Fibroblast of skin of back (primary cell): ENCODE data around the gene FOXP1.

Experiments used
- DNase-seq: peaks from one replicate; pipeline ENCODE4 v3.0.0-alpha.2; 2013

FOXP1 gene

DNA sequence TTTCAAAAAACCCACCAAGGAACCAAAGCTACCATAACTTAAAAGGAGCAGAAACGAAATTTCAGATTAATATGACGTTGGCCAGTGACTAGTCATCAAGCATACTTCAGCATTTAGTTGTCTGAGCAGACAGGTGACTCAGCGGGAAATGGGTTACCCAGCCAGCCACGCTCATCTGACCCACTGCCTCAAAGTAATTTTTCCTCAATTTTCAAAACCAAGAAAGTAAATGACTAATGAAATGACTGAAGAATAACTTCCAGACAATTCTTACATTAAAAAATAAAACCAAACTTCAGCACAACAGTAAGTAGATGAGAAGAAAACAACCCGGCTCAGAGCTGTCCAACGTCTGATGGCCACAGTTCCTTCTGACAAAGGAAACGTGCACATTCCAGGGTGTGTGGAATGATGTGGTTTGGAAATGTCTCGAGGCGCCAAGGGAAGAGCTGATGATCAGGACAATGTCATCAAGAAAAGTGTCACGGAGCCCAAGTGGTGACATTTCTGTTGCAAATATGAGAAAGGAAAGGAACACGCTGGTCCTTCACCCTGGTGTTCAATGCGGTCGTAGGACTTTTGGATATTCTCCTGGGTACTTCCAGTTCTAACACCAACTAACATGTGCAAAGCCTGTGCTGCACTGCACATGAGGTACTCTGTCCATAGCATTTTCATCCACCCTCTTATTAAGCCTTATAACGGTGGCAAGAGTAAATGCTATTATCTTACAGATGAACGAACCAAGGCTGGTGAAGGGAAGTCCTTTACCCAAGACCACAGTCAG lies 79.1 kb downstream of the FOXP1 start:
- peak; percentile 98 for DNase-seq

DNA sequence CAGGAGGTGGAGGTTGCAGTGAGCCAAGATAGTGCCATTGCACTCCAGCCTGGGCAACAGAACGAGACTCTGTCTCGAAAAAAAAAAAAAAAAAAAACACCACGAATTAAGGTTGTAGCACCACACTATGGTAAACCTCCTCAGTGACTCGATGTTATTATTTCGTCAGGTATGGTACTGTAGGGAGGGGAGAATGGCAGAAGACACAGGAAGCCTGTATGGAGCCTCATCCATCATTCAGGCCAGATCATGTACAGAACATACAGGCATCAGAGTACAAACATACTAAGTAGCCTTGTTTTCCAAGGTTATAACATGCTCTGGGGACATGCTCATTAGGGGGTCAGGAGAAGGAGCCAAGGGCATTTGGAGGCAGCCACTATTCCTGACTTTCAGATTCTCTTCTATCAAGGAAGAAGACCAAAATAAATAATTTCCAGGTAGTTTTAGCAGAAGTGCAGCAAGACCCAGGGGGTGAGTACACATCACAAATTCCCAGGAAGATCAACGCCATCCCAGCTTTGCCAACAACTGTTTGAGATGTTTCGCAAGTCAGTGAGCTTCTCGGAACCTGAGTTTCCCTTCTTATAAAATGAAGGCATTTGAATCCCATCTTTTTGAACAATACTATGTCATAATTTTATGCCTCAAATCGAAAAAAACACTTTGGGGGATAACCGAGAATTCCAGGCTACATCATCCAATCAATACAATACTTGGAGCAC lies 79.8 kb downstream of the FOXP1 start:
- no peak for DNase-seq

DNA sequence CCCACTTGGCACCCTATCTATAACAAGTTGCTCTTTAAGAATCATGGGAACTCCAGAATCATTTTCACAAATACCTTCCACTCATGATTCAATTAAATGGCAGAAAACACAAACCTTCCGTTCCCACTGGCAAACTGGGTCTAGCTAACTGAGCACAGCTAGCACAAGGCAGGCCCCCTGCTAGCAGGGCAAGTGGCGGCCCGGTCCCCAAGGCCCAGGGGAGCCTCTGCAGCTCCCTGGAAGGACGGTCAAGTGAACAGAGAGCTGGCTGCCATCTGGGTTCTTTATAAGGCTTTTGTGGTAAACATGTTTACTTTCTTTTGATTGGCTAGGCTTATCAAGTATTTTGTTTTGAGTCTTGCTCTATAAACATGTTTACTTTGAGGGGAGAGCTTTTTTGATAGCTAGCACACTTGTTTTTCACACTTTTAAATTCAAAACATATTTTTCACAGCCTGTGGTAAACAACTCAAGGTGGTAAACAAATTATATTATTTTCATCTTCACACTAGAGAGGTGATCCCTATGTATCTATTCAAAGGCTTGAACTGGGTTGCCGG lies 81.4 kb downstream of the FOXP1 start:
- no peak for DNase-seq

DNA sequence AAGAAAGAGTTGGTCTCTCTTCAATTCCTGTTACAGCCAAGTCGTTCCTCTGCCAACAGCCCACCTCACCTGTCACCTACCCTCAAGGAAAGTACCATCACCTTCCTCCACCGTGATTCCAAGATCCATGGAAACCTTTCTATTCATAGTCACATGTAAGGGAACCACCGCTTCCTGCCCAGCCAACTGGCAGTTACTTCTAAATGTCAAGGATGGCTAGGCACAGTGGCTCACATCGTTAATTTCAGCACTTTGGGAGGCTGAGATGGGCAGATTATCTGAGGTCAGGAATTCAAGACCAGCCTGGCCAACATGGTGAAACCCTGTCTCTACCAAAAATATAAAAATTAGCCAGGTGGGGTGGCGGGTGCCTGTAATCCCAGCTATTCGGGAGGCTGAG lies 82.8 kb downstream of the FOXP1 start:
- DNase-seq = no peak

DNA sequence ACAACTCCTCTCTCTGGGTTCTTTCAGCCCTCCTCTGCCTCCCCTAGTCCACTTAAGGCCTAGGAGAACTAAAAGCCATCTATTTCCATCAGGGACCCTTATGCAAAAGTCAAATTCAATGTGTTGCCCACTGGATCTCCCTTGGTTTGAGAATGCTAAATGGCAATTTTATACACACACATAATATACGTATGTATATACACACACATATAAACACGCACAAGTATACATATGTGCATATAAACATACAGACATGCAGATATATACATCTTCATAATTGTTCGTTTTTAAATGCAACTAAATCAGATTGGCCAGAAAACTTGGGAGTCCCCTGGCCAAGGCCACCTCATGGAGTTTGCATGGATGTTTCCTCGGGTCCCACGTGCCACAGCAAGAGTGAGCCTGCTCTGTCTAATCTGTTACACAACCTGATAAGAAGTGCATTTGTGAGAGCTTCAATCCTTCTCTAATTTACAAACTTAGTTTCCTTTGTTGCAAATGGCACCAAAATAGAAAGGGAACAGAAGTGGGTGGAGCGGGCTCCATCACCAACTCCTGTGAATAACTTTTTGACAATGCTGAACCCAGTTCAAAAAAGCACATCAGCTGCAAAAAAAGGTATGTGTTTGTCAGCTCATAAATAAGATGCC lies 84.2 kb downstream of the FOXP1 start:
- DNase-seq = no peak

DNA sequence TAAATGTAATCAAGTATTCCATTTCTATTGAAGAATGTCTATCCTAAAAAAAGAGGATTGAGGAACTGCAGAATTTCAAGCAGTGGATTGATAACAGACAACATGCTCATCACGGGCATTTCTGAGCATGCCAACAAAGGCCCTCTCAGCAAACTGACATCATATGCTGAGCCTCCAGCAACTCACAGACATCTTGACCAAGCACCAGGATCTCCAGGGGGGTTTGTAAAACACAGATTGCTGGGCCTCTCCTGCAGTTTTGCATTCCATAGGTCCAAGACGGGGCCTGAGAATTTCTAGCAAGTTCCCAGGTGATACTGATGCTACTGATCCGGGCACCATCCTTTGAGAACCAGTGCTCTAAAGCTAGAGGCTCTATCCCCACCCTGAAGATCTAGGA lies 85.0 kb downstream of the FOXP1 start:
- DNase-seq = peak; percentile 48

DNA sequence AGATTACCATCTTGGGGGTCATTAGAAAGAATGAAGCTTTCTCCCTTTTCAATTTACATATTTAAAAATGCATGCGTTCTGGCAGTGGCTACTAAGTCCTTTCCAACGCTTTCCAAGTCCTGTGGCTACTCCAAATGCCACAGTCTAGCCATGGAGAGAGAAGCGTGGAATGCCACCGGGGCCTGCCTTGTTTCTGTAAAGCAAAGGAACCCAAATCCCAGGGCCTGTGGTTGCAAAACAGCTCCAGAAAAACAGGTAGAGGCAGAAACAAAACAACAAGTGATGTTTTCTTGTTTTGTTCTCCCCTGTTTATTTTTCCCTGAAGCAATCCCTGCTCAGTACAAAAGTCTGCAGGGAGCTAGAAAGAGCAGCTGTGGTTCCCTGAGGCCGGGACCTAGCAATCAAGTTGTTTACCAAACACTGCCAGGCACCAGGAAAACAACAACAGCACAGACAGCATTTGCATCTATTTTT lies 85.5 kb downstream of the FOXP1 start:
- no peak for DNase-seq

DNA sequence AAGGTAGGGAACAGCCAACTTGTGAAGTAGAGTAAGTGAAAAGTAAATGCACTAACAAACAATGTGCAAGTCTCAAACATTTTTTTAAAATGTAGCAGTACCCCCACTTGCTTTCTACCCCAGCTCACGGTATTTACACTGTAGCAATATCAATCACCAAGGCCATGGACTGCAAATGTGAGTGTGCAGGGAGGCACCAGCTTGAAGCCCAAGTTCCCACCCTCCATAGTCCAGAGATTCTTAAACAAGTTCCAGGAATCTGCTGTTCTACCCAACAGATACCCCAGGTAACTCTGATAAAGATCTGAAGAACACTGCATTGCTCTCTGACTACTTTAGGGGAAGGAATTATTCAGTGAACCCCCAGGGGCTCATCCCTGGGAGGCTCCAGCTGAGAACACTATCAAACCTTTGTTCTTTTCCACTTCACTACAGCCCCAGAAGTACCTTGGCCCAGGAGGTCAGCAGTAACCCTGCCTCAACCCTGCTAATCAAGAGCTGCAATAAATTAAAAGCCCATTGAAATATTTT lies 86.1 kb downstream of the FOXP1 start:
- no peak for DNase-seq

DNA sequence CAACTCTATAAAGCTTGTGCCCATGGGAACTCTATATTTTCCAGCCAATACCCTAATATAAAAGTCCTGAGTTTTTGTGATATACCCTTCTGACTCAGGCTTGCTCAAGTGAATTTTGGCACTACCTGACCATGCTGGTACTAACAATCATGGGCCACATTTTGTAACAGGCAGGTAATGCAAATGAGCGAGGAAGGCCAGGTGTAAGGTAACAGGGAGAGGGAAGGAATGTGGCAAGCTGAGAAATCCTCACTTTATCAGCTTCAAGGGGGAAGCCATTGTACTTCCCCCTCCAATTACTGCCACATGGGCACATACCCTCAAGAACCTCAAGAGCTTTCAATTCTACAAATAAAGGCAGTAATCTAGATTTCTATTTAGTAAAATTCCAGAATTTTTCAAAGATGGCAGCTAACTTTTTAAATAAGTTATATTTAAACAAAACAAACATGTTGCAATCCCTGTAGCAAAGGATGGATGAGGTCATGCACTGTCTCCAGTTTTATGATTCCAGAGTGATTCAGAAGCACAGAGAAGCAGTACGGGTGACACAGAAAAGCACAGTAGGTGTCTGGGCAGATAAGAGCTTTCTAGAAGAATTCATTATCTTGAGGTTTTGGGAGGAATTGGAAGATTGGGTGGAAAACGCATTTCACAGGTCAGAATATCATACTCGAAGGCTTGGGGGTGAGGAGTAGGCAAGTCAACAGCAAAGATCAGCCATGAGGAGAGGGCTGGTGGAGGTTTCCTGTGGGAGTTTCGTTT lies 87.6 kb downstream of the FOXP1 start:
- DNase-seq = peak; percentile 96

DNA sequence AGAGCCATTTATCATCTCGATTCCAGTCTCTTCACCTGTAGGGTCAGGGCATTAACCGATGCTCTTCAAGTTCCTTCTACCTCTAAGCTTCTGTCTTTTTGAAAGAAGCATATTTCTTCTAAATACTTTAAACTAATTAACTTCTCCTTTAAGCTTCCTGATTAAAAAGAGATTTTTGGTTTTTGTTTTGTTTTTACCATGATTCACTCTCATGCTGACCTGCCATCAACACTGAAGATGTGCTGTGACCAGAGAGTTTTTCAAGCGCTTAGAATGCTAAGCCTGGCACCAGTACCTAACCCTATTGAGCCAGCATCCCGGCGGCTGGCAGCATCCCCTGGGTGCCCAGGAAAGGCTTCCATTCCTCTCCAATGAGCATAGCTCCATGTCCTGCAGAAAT lies 89.3 kb downstream of the FOXP1 start:
- no peak for DNase-seq

DNA sequence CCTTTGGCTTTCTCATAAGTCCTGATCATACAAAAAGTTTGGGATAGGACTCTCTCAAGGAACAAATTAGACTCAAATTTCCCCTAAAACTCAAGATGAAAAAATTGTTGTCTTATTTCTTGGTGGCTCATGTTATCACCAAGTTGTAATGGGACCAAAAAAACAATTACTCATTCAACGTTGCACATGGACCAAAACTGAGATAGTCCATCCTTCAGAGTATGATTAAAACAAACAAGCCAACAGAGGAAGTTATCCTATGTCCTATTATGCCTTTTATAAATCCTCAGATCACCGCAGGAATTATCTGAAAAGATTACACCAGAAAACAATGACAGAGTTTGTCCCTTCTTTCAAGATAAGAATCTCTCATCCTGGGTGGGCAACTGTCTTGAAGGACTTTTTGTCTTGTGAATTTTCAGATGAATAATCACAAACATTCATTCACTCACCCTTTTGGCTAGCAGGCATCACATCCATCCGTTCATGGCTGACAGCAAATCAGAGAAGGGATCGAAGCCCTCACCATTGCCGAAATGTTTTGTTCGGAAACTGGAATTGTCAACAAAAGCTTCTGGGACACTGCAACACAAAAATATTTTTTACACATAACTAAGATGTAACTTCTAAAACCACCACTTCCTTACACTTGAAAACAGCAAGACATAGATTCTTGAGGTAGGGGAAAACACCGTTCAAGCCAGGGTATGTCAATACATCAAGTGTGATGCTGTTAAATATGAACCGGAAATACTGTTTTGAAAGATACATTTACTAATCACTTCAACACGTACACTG lies 90.4 kb downstream of the FOXP1 start:
- no peak for DNase-seq

DNA sequence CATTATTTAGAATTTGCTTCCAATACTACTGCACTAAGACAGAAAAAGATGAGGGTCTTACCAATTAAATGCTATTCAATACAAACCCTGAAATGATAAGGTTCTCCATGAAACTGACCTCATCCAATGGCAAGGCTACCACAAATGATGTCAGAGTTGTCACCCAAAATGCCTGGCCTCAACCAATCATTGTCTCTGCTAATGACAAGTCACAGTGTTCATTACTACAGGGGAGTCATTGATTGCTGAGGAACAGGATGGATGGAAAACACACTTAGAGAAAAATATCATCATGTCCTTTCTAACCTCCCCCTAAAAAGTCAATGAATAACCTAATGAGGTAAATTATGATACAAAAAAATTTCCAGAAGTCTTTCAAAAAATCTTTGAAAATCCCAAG lies 91.0 kb downstream of the FOXP1 start:
- DNase-seq = no peak

DNA sequence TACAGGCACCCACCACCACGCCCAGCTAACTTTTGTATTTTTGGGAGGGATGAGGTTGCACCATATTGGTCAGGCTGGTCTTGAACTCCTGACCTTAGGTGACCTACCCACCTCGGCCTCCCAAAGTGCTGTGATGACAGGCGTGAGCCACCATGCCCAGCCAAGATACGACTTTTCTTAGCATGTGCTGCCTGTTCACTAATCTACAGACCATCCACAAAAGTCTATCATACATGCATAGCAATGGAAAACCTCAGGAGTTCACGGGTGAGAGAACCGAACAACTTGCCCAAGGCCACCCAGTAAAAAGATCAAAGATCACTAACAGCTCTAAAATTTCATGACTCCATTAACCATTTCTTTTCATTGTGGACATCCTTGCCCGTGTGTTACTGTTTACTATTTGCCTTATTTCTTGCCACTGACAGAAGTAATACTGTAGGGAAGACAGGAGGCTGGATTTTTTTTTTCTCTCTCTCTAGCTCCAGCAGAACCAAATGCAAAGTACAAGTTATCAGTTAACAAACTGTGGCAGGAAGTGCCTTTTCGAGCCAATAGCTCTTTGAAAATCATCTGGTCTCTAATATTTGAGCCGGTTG lies 92.3 kb downstream of the FOXP1 start:
- no peak for DNase-seq

DNA sequence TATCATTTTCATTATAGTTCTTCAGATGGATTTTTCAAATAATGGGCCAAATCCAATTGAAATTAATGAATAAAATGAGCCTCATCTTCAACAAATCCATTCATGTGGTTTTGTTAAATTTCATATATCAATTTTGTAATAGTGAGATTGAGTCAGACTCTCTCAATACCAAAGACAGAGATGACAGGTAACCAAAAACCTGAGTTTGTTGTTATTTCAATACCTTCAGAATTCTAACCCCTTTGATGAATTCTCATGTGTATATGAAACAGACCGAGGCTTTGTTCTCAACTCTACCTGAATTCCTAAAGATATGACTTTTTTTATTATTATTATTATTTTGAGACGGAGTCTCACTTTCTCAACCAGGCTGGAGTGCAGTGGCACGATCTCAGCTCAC lies 92.8 kb downstream of the FOXP1 start:
- no peak for DNase-seq

DNA sequence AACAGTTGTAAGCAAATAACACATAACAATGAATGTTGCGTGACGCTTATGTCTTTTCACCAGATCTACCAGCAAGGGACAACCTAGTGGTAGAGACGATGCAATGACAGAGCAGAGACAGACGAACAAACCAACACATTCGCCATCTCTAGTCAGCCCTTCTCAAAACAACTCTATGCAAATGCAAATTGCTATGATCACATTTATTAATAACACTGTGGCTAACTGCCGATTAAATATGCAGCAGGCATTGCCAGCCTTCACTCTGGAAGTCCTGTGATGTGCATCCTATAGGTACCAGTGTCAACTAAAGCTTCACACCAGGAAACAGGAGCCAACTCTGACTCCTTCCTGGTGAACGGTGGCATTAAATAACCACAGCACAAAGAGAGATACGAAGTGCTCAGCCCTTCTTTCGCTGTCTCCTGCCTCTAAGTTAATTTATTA lies 94.2 kb downstream of the FOXP1 start:
- no peak for DNase-seq

DNA sequence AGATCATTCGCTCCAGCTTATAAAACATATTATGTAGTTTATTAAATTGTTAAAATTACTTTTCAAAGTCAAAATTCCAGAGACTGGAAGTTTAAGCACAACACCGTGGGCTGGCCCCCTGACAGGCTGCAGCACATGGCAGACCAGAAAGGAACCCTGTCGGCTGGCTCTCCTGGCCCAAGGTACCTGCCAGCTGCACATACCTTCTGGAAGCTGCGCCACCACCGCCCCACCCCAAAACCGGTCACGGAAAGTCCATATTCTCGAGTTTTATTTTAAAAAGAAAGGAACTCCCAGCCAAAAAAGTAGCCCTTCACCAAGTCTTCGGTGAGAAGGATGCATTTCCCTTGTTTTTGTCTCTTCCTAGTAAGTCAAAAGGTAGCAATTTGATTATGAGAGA lies 94.6 kb downstream of the FOXP1 start:
- no peak for DNase-seq

DNA sequence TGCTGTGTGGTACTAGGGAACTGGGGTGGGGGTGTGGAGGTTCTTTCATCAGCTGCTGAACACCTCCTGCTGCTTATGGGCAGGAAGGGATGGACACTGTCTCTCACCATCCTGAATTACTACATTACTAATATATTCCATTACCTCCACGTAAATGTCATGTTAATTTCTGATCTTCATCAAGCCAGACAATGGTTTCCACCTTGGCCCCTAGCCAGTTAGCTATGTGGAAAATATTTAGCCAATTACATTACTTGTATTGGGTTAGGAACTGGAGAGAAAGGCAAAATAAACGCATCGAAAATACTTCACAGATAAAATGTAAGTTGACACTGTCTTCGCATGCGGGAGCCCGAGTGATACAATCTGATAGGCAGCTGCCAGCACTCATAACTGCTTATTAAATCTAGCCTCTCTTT lies 95.1 kb downstream of the FOXP1 start:
- no peak for DNase-seq

DNA sequence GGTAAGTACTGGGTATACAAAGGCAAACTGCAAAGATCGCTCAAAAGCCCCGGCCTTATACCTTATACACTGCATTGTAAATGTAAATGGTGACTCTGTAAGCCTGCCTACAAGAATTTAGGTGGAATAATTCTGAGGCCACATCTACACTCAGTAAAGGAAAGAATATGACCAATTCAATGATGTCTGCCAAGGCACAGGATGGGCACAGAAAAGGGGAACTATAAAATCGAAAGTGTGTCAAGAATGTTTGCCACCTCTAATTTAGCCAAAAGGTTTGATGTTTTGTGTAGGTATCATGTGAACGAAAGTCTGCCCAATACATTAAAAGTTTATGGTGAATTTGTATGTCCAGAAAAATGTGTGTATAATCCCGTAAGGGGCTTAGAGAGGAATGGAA lies 96.1 kb downstream of the FOXP1 start:
- no peak for DNase-seq

DNA sequence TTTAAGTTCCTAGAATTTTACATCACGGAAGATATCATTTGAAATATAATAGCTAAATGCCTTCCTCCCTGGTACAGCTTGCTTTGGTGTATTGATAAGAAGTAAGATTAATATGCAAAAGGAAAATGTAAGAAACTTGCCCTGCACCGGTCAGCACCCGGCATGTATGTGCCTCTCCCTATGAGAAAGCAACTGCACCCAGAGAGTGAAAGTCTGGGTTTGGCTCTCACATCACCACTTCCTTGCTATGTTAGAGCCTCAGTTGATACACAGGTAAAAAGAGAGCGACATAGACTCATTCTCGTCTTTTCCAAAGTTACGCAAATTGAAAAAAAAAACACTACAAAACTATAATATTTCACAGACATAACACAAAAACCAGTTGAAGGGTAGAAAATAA lies 96.7 kb downstream of the FOXP1 start:
- DNase-seq = no peak

DNA sequence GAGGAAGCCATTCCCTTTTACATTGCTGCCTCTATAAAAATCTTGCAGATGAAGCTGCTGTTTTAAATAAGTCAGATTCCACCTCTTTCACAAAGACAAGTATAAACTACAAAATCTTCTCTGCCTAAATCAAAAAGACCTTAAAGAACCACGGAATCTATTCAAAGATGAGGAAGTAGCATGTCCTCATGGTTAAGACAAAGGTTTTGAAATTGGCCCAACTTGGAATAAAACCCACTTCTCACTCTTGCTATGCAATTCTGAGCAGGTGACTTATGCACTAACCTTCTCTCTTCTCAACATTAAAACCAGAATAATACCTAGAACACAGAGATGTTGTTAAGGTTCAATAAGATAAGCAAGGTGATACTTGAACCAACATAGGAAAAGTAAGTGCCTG lies 97.6 kb downstream of the FOXP1 start:
- DNase-seq = no peak

DNA sequence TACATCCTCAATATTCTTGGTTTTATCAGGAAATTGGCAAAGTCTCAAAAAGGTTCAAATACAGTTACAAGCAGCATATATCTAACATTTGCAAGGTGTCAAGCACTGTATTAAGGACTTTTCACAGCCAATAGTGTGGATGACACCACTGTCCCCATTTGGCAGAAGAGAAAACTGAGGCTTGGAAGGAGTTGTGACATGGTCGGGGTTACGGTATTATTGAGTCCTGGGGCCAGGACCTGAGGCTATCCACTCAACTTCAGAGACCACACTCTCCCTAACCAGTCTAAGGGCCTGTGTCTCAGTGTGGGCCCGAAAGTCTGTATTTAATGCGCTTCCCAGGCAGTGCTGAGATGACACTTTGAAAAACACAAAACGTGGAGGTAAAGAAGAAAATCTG lies 99.1 kb downstream of the FOXP1 start:
- DNase-seq = no peak
